GOT3 (cell line): ENCODE results near the gene SELPLG.
"Not testable (repeated sequence)": the region's sequence is repeated elsewhere in the genome, so short reads cannot be mapped to it uniquely, and the experiment has no call there.

Experiments
- DNase-seq: peaks from one replicate; lab custom pipeline; 2025; ENCODE audit warnings: mixed read lengths; lab: John Stamatoyannopoulos, UW

SELPLG gene, protein sequence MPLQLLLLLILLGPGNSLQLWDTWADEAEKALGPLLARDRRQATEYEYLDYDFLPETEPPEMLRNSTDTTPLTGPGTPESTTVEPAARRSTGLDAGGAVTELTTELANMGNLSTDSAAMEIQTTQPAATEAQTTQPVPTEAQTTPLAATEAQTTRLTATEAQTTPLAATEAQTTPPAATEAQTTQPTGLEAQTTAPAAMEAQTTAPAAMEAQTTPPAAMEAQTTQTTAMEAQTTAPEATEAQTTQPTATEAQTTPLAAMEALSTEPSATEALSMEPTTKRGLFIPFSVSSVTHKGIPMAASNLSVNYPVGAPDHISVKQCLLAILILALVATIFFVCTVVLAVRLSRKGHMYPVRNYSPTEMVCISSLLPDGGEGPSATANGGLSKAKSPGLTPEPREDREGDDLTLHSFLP

DNA sequence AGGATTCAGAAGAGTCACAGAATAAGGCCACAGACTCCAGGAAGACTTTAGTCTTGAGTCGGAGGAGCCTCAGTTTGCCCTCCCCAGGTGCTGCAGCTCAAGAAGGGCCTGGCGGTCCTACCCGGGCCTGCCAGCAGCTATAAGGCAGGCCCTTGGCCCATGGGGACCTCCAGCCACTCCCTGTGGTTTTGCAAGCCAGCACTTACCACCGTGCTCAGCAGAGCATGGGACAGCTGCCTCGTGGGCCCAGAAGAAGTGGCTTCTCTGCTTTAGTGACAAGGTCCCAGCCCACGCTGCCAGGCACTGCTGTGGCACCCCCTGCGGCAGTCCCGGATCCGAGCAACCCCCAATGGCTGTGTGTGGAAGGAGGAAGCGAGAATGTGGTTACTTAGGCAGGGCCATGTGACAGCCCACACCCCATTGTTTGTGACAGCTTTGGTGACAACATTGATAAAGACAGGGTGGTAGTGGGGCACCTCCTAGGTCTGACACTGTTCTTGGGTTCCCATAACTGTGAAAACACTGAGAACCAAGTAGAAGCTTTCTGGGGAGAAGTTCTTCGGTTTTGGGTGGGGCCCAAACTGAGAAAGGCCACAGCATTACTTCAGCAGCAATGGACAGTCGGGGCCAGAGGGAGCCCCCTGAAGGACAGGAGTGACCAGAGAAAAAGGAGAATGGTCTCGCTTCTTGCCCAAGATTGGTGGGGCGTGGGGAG lies at the start of gene SELPLG:
Gene SELPLG (minus strand): TSS at position 361 of the 715 bp plus-strand sequence. CDS start 9,587 bp downstream, outside the sequence.
- no peak for DNase-seq

DNA sequence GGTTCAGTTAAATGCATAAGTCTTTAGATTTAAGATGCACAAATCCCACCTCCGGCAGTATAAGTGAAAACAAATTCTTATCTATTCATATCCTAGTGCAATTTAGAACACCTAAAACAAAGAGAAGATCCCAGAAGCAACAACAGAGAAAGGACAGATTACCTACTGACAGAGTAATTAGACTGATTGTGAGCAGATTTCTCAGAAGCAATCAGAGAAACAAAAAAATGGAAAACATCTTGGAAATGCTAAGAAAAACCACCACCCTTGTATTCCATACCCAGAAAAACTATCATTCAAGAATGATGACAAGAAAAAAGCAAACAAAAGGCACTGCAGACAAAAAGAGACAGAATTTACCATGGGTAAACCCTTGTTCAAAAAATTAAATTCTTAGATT lies 47.6 kb upstream of the SELPLG start:
- no peak for DNase-seq

DNA sequence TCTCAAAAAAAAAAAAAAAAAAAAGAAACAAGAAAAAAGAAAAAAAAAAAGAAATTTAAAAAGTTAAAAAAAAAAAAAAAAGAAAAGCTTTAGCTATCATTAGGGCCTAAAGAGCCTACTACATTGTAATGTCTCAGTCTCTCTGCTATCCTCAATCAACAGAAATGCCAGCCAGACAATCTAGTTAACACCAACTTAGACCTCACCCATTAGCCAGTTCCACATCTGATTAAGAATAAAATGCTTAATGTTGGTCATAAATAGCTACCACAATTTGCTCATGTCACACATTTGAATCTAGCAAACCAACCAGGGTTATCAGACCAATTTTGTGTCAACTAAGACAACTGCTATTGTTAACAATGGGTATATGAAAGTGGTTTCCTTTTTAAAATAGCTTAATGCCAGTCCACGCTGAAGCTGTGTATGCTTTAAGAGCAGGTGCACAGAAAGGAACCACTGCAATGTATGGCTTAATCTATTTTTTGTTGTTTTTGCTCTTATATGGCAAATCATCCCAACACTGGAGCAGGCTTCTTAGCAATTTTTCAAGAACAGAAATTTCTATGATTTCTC lies 45.5 kb upstream of the SELPLG start:
- no peak for DNase-seq

DNA sequence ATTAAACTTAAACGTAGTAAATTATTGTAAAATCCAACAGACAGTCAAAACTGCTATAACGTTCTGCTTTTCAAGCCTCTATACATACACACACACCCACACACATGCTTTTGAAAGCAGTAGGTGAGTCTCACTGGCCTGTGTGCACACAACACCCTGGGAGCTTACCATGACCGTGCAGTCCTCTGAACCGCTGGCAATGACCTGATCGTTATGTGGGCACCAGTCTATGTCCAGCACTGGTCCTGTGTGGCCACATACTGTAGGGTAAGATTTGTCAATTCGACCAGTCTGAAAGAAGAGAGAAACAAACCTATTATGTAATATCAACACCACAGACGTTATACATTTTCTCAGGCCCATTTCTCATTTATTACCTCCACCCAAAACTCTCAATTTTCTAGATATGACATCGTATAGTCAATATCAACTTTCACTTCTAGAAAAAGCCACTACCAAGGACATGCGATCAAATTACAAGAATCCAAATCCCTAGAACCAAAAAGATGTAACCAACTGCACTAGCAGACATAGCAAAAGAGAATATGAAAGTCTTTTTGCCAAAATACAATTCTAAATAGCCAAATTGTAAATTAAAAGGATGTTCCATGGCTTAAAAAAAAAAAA lies 44.5 kb upstream of the SELPLG start:
- DNase-seq: no peak

DNA sequence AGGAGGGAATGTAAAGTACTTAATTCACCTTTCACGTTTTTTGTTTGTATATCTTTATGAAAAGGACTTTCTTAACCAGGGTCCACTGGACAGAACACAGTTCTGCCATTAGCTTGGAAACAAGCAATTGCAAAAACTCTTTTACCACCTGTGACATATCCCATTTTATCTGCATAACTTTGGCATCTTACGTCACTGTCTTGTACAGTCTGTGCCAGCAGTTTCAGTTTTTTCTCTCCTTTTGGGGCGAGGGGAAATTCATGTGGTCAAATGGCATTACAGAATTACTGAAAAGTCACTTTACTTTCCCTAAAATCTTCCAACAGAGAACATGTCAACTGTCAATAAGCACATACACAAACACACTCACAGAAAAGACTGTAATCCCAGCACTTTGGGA lies 43.7 kb upstream of the SELPLG start:
- no peak for DNase-seq

DNA sequence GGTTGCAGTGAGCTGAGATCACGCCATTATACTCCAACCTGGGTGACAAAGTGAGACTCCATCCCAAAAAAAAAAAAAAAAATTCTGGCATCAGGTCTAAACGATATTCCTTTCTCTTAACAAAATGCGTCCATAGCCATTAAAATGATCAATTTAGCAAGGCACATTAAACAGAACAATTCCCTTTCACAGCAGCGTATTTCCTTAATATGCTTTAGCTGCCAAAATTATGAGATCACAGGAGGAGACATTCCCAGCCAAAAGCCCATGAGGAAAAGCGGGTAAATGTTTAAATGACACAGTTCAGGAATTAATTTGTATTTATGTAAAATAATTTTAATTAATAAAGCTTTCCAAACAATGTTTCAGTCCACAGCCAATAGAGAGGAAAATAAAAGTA lies 43.0 kb upstream of the SELPLG start:
- DNase-seq: no peak

DNA sequence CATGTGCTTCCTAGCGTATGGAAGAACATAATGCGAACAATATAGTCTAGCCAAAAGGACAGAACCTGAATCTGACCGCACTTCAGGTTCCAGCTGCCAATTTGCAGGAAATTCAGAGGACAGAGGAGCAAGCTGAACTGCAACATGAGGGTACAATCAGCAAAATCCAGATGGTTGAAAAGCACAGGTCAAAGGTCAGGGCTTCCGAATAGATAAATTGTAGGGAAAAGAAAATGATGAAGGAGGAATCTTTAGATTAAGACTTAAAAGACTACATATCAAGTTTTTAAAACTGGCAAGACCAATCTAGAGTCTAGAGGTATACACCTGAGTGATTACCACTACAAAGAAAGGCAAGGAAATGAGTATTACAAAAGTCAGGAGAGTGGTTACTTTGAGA lies 42.1 kb upstream of the SELPLG start:
- DNase-seq: no peak

DNA sequence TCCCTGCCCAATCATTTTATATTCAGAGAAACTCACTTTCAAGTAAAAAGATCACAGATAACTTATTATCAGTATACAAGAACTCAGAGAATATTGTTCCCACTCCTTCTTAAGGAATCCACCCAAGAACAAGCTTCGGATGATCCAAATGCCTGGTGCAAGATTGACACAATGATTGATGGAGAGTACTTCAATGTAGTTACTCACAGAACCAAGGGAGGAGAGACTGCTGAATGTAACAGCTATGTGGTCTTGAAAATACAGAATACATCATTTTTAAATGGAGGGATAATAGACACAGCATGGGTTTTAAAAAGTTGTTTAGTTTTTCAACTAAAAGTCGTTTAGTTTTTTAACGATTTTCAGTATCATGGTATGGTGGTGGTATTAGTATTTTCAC lies 38.4 kb upstream of the SELPLG start:
- DNase-seq: no peak

DNA sequence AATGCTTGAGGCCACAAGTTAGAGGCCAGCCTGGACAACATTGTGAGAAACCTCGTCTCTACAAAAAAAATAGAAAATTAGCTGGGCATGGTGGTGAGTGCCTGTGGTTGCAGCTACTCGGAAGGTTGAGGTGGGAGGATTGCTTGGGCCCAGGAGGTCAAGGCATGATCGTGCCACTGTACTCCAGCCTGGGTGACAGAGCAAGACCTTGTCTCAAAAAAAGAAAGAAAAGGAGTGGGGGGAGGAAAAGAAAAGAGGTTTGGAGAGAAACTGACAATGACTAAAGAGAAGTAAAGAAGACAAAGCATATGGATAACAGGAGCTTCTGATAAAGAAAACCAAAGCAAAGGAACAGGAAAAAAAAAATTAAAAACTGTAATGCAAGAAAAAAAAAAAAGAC lies 37.4 kb upstream of the SELPLG start:
- no peak for DNase-seq

DNA sequence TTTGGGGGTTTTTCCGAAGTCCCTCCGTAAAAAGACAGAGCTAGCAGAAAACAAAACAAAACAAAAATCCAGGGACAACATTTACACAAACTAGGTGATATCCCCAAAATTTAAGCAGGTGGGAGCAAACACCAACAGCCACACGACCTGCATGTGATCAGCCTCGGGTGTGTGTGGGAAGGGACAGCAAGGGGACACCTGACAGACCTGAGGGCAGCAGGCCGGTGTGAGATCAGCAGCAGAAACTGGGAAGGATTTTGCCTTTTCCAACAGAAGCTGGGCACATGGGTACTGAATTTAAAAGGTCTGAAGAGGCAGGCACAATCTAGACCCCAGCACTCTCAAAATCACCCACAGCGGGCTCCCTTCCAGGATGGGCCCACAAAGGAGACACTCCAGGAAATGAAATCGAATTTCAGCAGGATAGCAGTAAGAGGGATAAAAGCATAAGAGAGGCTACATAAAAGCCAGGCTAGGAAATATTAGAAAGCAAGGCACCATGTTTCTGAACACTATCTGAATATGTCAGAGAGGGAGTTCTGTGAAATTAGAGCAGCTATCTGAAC lies 36.5 kb upstream of the SELPLG start:
- DNase-seq: no peak

DNA sequence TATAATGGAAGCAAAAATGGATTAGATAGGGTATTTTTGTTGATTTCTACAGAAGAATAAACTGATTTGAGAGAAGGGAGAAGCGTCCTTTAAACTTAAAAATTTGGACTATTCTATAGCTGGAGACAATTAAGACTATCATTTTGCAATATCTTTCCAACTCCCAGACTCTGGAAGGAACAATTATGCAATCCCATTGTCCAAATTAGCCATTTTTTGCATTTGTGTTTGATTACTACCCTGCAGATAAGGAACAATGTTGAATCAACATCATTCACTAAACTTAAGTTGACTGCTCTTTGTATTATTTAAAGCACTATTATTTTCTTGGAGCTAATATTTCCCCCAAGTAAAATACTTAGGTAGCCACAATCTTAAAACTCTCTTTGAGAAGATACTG lies 34.8 kb upstream of the SELPLG start:
- DNase-seq: no peak

DNA sequence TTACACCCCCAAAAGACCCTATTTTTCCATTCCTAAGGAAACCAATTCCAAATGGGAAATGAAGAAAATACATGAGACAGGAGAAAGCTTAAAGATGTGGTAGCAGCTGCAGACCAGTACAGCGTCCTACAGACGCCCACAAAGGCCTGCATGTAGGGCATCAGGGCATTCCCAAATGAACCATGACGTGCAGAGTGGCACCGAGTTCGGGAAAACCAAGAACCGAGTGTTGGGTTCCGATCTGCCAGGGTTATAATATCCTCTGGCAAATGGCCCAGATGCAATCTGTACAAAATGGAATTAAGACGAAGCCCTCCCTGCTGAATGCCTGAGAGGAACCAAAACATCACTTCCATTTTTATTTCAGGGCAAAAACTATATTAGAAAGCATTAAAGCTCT lies 34.4 kb upstream of the SELPLG start:
- no peak for DNase-seq

DNA sequence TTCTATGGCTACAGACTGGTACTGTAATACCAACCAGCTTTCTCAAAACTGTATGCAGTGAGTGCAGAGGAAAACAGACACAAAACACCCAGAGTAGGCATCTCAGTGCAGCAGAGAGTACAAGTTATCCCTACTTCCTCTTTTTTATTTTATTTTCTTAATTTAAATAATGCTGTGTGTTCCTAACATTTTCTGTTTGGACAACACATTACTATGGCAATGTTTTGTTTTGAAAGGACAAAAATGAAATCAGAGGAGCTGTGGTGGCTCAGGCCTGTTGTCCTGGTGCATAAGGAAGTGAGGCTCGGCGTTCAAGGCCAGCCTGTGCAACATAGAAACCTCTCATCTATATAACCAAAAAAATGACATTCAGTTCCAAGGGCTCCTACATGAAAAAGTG lies 33.7 kb upstream of the SELPLG start:
- no peak for DNase-seq

DNA sequence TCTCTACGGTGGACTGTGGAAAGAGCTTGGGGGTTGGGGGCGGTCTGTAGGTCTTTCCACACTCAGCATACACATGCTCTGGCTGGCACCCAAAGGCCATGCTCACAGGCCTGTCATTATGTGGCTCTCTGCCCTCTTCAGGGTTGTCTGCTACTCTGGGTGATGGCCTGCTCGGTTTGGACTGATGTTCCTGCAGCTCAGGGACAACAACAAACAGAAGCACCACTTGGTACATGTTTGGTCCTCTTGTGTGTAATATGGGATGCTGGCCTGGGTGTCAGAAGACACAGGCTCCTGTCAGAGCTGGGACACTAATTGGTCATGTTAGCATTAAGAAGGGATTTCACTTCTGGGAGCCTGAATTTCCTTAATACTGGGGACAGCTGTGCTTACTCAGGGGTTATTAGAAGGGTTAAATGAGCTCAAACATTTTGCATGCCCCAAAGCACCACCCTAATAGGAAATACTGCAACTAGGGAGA lies 32.7 kb upstream of the SELPLG start:
- no peak for DNase-seq

DNA sequence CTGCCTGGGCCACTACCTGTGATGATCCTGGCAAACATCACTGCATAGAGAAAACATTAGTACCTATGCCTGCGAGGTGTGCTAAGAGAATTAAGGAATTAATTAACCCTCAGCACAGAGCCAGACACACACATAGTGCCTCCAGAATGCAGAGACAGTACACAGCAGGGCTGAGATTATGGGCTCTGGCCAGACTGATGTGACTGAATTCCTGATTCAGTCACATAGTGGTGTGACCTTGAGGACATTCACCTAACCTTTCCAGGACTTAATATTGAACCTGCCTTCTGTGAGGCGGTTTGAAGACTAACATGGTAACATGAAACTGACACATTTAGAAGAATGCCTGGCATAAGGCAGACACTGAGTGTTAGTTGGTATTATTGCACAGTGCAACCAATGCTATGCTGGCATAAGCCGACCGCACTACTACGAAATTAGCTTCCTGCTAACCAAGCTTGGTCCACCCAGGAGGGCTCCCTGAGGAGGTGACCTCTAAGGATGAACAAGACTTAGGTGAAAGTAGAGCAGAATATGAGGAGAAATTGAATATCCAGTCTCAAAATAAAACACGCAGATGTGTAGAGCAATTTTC lies 32.0 kb upstream of the SELPLG start:
- no peak for DNase-seq

DNA sequence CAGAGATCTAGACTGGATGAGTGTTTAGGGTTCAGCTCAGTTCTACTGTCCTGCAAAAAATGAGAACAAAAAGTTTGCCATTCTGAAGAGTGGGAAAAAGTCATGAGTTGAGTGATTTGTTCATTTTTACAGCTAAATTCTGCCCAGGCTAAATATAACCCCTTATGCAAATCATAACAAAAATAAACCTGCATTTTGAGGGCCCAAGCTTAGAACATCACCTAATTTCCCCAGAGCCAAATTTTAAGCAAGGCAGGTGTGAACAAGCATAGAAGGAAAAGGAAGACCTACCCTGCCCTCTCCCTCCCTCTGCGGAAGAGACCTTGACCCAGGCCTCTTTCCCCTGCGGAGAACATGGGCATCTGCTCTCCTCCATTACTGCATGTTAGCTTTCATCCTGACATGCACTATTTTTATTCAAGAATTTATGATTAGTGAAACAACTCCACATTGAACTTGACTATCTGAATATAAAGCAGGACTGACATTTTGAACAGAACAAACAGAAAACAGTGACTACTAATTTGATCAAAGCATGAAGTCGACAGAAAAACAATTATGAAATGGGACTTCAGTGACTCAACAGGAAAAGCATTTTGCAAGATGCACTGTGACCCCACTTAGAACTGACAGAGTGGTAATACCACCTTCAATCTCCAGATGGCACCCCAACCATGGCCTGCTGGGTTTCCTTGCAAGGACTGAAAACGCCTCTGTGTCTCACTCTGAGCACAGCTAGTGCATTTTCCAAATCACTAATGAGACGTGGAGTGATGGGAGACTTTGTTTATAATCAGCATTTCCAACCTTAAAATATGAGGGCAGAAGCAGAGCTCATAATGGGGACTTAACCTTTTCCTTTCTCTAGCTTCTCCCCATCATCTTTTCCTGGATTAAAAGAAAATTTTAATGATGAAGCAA lies 30.9 kb upstream of the SELPLG start:
- no peak for DNase-seq

DNA sequence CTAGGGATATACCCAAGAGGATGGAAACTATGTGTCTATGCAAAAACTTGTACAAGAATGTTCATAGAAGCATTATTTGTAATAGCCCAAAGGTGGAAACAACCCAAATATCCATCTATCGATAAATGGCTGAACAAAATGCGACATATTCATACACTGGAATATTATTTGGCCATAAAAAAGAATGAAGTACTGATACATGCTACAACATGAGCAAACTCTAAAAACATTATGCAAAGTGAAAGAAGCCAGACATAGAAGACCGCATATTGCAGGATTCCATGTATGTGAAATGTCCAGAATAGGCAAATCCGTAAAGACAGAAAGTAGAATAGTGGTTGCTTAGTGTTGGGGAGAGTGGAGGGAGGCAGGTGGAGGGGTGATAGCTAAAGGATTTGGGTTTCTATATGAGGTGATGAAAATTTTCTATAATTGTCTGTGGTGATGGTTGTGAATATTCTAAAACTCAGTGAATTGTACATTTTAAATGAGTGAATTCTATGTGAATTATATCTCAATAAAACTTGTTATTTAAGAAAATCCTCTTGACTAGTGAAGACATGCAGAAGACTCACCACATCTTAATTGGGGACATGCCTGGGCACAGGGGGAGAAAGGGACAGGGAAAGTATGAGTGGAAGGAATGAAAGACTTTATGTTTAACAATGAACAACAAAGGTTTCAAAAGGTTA lies 29.8 kb upstream of the SELPLG start:
- DNase-seq: no peak

DNA sequence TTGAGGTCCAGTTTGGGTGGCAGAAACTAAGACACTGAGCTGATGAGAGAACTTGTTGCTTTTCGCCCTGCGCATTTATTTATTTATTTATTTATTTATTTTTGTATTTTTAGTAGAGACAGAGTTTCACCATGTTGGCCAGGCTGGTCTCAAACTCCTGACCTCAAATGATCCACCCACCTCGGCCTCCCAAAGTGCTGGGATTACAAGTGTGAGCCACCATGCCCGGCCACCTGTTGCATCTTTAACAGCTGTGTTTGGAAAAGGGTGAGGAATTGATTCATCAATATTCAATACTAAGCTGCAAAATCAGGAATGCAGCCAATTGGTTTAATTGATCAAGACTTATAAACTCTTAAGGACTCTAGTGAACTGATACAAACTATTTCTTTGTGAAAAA lies 24.4 kb upstream of the SELPLG start:
- not testable (repeated sequence) for DNase-seq

DNA sequence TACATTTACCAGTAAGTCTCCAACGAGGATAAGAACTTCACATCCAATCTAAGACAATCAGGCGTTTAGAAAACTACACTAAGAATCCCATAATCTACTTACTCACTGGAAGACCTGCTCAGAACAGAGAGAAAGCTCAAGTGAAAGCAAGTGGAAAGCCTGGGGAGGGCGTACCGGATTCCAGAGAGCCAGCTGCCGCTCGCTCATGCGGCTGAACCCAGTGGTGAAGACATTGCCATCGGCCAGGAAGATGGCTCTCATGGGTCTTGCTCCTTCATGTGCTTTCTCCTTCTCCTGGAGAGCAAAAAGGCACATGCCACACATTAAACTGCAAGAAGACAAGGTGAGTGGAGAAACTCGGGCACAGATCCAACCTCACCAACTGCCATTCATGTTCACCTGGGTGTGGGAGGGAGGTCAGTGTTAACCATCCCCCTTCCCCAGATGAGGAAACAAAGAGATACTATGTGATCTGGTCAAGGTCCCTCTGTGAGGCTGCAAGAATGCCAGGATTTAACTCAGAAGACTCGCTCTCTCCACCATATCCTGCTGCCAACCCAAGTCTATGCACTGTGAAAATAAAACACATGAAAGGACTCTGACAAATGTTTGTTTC lies 23.5 kb upstream of the SELPLG start:
- no peak for DNase-seq

DNA sequence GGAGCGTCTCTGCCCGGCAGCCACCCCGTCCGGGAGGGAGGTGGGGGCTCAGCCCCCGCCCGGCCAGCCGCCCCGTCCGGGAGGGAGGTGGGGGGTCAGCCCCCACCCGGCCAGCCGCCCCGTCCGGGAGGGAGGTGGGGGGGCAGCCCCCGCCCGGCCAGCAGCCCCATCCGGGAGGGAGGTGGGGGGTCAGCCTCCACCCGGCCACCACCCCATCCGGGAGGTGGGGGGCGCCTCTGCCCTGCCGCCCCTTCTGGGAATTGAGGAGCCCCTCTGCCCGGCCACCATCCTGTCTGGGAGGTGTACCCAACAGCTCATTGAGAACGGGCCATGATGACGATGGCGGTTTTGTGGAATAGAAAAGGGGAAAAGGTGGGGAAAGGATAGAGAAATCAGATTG lies 22.6 kb upstream of the SELPLG start:
- DNase-seq: not testable (repeated sequence)
